Panc1 (cell line): ENCODE measurements around the gene MAPKAPK3. TPM values are rescaled to one million over a fixed set of nuclear protein-coding genes. Genes with fewer than 3 reads are reported as not detected.

Experiments
- ATAC-seq: fragments of 200-7000 bp; cut with Tn5 transposase; 2 replicates; pipeline ENCODE4 v1.9.1; 2020; ENCODE audit warnings: mild to moderate bottlenecking, moderate library complexity
- BruUV-seq: library from RNA; stranded (reverse); fragments of 400-500 nt; replicated peaks from 2 replicates; lab custom pipeline; 2021; lab: Mats Ljungman, UMichigan
- CTCF ChIA-PET: fragments of 300-600 bp; sonication (Branson Sonifier 250); formaldehyde crosslinking; loops from one replicate; lab custom pipeline; 2022; ENCODE audit warnings: antibody characterized with exemption; lab: Charles Lee
- POLR2A ChIA-PET: fragments of 300-600 bp; sonication (Branson Sonifier 250); formaldehyde crosslinking; loops from one replicate; lab custom pipeline; 2022; ENCODE audit warnings: antibody characterized with exemption; lab: Charles Lee
- DNase-seq: peaks from one replicate; pipeline ENCODE4 v3.0.0-alpha.2; 2010; ENCODE audit warnings: low read depth, low spot score
- H3K27ac ChIP-seq: 2 replicates; pipeline ENCODE4 v1.5.1; 2011; ENCODE audit warnings: mild to moderate bottlenecking, low read length, inconsistent platforms
- H3K27me3 ChIP-seq: fragments of 200-500 bp; sonication (Bioruptor generic); 2 replicates; pipeline ENCODE4 v1.6.0; 2014; ENCODE audit warnings: low read length, inconsistent platforms; ENCODE audit not compliant: control insufficient read depth, insufficient read depth
- H3K36me3 ChIP-seq: fragments of 200-500 bp; sonication (Bioruptor generic); 2 replicates; pipeline ENCODE4 v1.5.1; 2014; ENCODE audit warnings: inconsistent platforms, mild to moderate bottlenecking, low read length, moderate library complexity; ENCODE audit not compliant: control insufficient read depth, insufficient read depth
- H3K4me1 ChIP-seq: 2 replicates; pipeline ENCODE4 v1.5.1; 2011; ENCODE audit warnings: inconsistent platforms, mild to moderate bottlenecking, low read length, moderate library complexity; ENCODE audit not compliant: control insufficient read depth, insufficient read depth
- H3K4me3 ChIP-seq, 2 experiments: 2 replicates each; pipeline ENCODE4 v1.5.1; 2011 to 2012; ENCODE audit warnings: low read depth in 2 of 2, low read length in 2 of 2, mild to moderate bottlenecking in 2 of 2, inconsistent platforms in 1 of 2, moderate library complexity in 1 of 2
- H3K9me3 ChIP-seq: fragments of 200-500 bp; sonication (Bioruptor generic); 2 replicates; pipeline ENCODE4 v1.5.1; 2014; ENCODE audit warnings: low read depth, mild to moderate bottlenecking, inconsistent platforms, low read length, moderate library complexity; ENCODE audit not compliant: control insufficient read depth, insufficient read depth
- POLR2AphosphoS5 ChIP-seq: IDR thresholded peaks from 2 replicates; pipeline ENCODE4 v1.6.1; 2012; ENCODE audit warnings: mild to moderate bottlenecking, low read depth, low read length, moderate library complexity
- SIN3A ChIP-seq: IDR thresholded peaks from 2 replicates; pipeline ENCODE4 v1.6.1; 2012; ENCODE audit warnings: low read depth, mild to moderate bottlenecking, low read length, moderate library complexity, borderline replicate concordance; ENCODE audit not compliant: insufficient read depth
- TCF7L2 ChIP-seq: IDR thresholded peaks from 2 replicates; pipeline ENCODE4 v1.6.1; 2011; ENCODE audit warnings: mild to moderate bottlenecking, low read depth, low read length, inconsistent platforms
- in situ Hi-C: cut with HindIII; loops from 2 replicates; pipeline ENCODE4 v1.10.0; 2016; ENCODE audit warnings: low sequenced_read_pairs, low pct_unique_long_range_greater_than_20kb
- intact Hi-C: fragments of 100-400 bp; cut with micrococcal nuclease; formaldehyde crosslinking; loops from one replicate; pipeline ENCODE4 v1.10.0; 2022; ENCODE audit not compliant: unreplicated experiment
- total RNA-seq: library from RNA; stranded (reverse); gene quantifications from one replicate; pipeline ENCODE4 v1.2.1, GENCODE V29; 2021; ENCODE audit not compliant: unreplicated experiment
- TF ChIP-seq, protein P1 (sequence below): fragments of 450-650 bp; IDR thresholded peaks from 2 replicates; pipeline ENCODE4 v1.5.1; 2017; ENCODE audit warnings: mild to moderate bottlenecking
- TF ChIP-seq, protein P2 (sequence below), 2 experiments: IDR thresholded peaks; 2 replicates each; pipeline ENCODE4 v1.6.1; 2011 to 2012; ENCODE audit warnings: low read depth in 2 of 2, control low read depth in 1 of 2, low read length in 1 of 2, mild to moderate bottlenecking in 1 of 2, moderate library complexity in 1 of 2; ENCODE audit not compliant: insufficient read depth in 1 of 2

The MAPKAPK3 gene
- total RNA-seq, 1 experiment from 2014 or later: 14.8 TPM

DNA sequence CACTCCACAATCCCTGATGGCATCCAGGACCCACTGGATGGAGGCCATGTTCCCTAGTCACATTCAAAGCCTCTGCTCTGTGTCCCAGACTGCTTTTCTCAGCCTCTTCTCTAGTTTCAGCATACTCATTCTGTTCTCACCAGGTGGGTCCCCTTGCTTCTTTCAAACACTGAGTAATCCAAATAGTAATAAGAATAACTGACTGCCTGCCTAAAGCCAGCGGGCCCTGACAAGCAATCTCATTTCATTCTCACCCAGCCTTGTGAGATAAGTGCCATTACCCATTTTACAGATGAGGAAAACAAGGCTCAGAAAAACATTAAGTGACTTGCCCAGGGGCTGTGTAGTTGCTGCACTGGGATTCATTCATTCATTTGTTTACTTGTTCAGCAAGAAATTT is 25.4 kb downstream of the MAPKAPK3 start:
- ATAC-seq (no peak), DNase-seq (no peak)
- no peaks in the 10 kb centered on the region for H3K9me3 ChIP-seq
- H3K36me3 ChIP-seq: no peaks in the 10 kb centered on the region
- H3K4me1 ChIP-seq: no peaks in the 10 kb centered on the region
- no peak overlapping the region for H3K27ac ChIP-seq
- BruUV-seq: no TSS peak
- intact Hi-C loops: no loop called here
- H3K27me3 ChIP-seq: no peaks in the 10 kb centered on the region
- TF ChIP-seq SIN3A: no peak
- TF ChIP-seq, protein P1, sequence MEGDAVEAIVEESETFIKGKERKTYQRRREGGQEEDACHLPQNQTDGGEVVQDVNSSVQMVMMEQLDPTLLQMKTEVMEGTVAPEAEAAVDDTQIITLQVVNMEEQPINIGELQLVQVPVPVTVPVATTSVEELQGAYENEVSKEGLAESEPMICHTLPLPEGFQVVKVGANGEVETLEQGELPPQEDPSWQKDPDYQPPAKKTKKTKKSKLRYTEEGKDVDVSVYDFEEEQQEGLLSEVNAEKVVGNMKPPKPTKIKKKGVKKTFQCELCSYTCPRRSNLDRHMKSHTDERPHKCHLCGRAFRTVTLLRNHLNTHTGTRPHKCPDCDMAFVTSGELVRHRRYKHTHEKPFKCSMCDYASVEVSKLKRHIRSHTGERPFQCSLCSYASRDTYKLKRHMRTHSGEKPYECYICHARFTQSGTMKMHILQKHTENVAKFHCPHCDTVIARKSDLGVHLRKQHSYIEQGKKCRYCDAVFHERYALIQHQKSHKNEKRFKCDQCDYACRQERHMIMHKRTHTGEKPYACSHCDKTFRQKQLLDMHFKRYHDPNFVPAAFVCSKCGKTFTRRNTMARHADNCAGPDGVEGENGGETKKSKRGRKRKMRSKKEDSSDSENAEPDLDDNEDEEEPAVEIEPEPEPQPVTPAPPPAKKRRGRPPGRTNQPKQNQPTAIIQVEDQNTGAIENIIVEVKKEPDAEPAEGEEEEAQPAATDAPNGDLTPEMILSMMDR: no peak
- TF ChIP-seq TCF7L2: no peak
- TF ChIP-seq POLR2AphosphoS5: no peak
- TF ChIP-seq, protein P2, sequence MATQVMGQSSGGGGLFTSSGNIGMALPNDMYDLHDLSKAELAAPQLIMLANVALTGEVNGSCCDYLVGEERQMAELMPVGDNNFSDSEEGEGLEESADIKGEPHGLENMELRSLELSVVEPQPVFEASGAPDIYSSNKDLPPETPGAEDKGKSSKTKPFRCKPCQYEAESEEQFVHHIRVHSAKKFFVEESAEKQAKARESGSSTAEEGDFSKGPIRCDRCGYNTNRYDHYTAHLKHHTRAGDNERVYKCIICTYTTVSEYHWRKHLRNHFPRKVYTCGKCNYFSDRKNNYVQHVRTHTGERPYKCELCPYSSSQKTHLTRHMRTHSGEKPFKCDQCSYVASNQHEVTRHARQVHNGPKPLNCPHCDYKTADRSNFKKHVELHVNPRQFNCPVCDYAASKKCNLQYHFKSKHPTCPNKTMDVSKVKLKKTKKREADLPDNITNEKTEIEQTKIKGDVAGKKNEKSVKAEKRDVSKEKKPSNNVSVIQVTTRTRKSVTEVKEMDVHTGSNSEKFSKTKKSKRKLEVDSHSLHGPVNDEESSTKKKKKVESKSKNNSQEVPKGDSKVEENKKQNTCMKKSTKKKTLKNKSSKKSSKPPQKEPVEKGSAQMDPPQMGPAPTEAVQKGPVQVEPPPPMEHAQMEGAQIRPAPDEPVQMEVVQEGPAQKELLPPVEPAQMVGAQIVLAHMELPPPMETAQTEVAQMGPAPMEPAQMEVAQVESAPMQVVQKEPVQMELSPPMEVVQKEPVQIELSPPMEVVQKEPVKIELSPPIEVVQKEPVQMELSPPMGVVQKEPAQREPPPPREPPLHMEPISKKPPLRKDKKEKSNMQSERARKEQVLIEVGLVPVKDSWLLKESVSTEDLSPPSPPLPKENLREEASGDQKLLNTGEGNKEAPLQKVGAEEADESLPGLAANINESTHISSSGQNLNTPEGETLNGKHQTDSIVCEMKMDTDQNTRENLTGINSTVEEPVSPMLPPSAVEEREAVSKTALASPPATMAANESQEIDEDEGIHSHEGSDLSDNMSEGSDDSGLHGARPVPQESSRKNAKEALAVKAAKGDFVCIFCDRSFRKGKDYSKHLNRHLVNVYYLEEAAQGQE (IDR thresholded peaks at IDR 0.05; ENCODE audit: insufficient read depth in 1 of 2, low read depth in 2 of 2, low read length in 1 of 2): no peak
- POLR2A ChIA-PET: no interaction called here
- CTCF ChIA-PET: no interaction called here
- no peak overlapping the region for H3K4me3 ChIP-seq
- in situ Hi-C loops: no loop called here

DNA sequence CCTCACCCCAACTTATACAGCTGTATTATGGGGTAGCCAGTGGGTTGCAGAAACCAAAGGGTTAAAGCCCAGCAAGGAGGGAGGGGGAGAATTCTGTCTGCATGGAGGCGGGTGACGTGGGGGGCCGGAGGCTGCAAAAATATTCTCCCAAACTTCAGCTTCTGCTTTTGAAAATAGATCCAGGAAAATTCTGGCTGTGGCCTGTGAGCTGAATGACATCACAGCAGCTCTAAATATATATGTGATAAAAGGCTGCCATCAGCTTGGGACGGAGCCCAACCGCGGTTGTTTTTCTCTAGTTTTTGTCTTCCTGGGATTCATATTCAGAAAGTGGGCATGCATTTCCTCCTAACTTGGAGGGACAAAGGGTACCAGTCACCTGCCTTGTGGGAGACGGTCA is 27.6 kb downstream of the MAPKAPK3 start:
- no TSS peak for BruUV-seq
- Histone ChIP-seq H3K9me3 (no peaks in the 10 kb centered on the region), H3K4me1 (no peaks in the 10 kb centered on the region), H3K36me3 (no peaks in the 10 kb centered on the region), H3K27ac (no peak overlapping the region), H3K4me3 (no peak overlapping the region), H3K27me3 (no peaks in the 10 kb centered on the region)
- POLR2A ChIA-PET: no interaction called here
- DNase-seq (no peak), ATAC-seq (no peak)
- TF ChIP-seq, protein P1: no peak
- TF ChIP-seq SIN3A: no peak
- TF ChIP-seq, protein P2 (IDR thresholded peaks at IDR 0.05; ENCODE audit: insufficient read depth in 1 of 2, low read depth in 2 of 2, low read length in 1 of 2): no peak
- no peak for TF ChIP-seq POLR2AphosphoS5
- TF ChIP-seq TCF7L2: no peak
- CTCF ChIA-PET: no interaction called here
- intact Hi-C loops (no loop called here), in situ Hi-C loops (no loop called here)
